Adrenal gland (tissue), 5 donors: ENCODE data around the gene MIER1.

Experiments used
- CTCF ChIP-seq, 6 experiments: fragments of 450-650 bp in 4 of 6; fragments of 200-600 bp in 2 of 6; sonication (generic) in 1 of 6; IDR thresholded peaks; 1 replicate in 5 of 6; 2 replicates in 1 of 6; pipeline versions ENCODE4 v1.5.1 to v1.8.0; 2016 to 2021; ENCODE audit warnings: antibody characterized with exemption in 6 of 6, mild to moderate bottlenecking in 2 of 6, moderate library complexity in 1 of 6
- POLR2A ChIP-seq, 2 donors: fragments of 450-650 bp; IDR thresholded peaks; one replicate each; pipeline ENCODE4 v1.6.1; 2017; ENCODE audit warnings: antibody characterized with exemption in 2 of 2, mild to moderate bottlenecking in 2 of 2, moderate library complexity in 1 of 2
- donor health status: DM: no; HTN: no; CAD: no.

GRCh38 chr1:66890621-66891020, 34.2 kb upstream of the MIER1 start:
- no peak for TF ChIP-seq POLR2A (IDR thresholded peaks at IDR 0.05)
- no peak for TF ChIP-seq CTCF (IDR thresholded peaks at IDR 0.05)
